Neuronal stem cell (in vitro differentiated cells): Measurements from ENCODE around the gene CHST15.

Experiments
- DNase-seq: peaks from one replicate; pipeline ENCODE4 v3.0.0-alpha.2; 2013; ENCODE audit warnings: low spot score
- H2AFZ ChIP-seq: one replicate; pipeline ENCODE4 v1.6.1; 2013; ENCODE audit warnings: mild to moderate bottlenecking, low read length, inconsistent platforms
- H2AK5ac ChIP-seq: 2 replicates; pipeline ENCODE4 v1.6.1; 2013; ENCODE audit warnings: low read depth, mild to moderate bottlenecking, inconsistent platforms, low read length, moderate library complexity, mixed read lengths
- H2BK120ac ChIP-seq: 2 replicates; pipeline ENCODE4 v1.6.1; 2013; ENCODE audit warnings: low read depth, mild to moderate bottlenecking, inconsistent platforms, low read length, moderate library complexity, mixed read lengths
- H2BK12ac ChIP-seq: one replicate; pipeline ENCODE4 v1.6.1; 2013; ENCODE audit warnings: low read length, inconsistent platforms
- H2BK15ac ChIP-seq: 2 replicates; pipeline ENCODE4 v1.6.1; 2013; ENCODE audit warnings: mild to moderate bottlenecking, low read length, inconsistent platforms, mixed read lengths
- H2BK5ac ChIP-seq: one replicate; pipeline ENCODE4 v1.6.1; 2013; ENCODE audit warnings: inconsistent platforms, mild to moderate bottlenecking, low read length, moderate library complexity
- H3K14ac ChIP-seq: one replicate; pipeline ENCODE4 v1.6.1; 2013; ENCODE audit warnings: low read length, inconsistent platforms
- H3K18ac ChIP-seq: 2 replicates; pipeline ENCODE4 v1.6.1; 2013; ENCODE audit warnings: low read length, inconsistent platforms
- H3K23ac ChIP-seq: 2 replicates; pipeline ENCODE4 v1.6.1; 2013; ENCODE audit warnings: low read depth, mild to moderate bottlenecking, mixed read lengths, low read length, inconsistent platforms; ENCODE audit not compliant: poor library complexity
- H3K27ac ChIP-seq: replicated peaks from 3 replicates; pipeline ENCODE4 v1.5.1; 2013; ENCODE audit warnings: low read length, inconsistent platforms
- H3K27me3 ChIP-seq, 3 experiments: 2 replicates each; pipeline ENCODE4 v1.6.1; 2013; ENCODE audit warnings: low read length in 3 of 3, mild to moderate bottlenecking in 2 of 3, inconsistent platforms in 1 of 3, low read depth in 1 of 3, mixed read lengths in 1 of 3, moderate library complexity in 1 of 3; ENCODE audit not compliant: control insufficient read depth in 3 of 3, insufficient read depth in 3 of 3
- H3K36me3 ChIP-seq, 2 donors: replicated peaks in 1 of 2; 2 replicates each; pipeline ENCODE4 v1.6.1; 2013; ENCODE audit warnings: low read length in 2 of 2; ENCODE audit not compliant: control insufficient read depth in 2 of 2, insufficient read depth in 2 of 2
- H3K4ac ChIP-seq: 2 replicates; pipeline ENCODE4 v1.6.1; 2013; ENCODE audit warnings: inconsistent platforms, mild to moderate bottlenecking, low read length, moderate library complexity
- H3K4me1 ChIP-seq, 2 donors: 1 replicate in 1 of 2; 2 replicates in 1 of 2; pipeline ENCODE4 v1.6.1; 2013; ENCODE audit warnings: low read length in 2 of 2, low read depth in 1 of 2; ENCODE audit not compliant: control insufficient read depth in 2 of 2, insufficient read depth in 1 of 2
- H3K4me2 ChIP-seq: one replicate; pipeline ENCODE4 v1.6.1; 2013; ENCODE audit warnings: mild to moderate bottlenecking, low read length, inconsistent platforms; ENCODE audit not compliant: insufficient read depth, poor library complexity, severe bottlenecking
- H3K4me3 ChIP-seq, 2 donors: 2 replicates each; pipeline ENCODE4 v1.5.1; 2013; ENCODE audit warnings: low read length in 2 of 2, mild to moderate bottlenecking in 2 of 2, inconsistent platforms in 1 of 2, moderate library complexity in 1 of 2
- H3K79me1 ChIP-seq: one replicate; pipeline ENCODE4 v1.6.1; 2013; ENCODE audit warnings: low read depth, mild to moderate bottlenecking, inconsistent platforms, low read length, moderate library complexity
- H3K9ac ChIP-seq: one replicate; pipeline ENCODE4 v1.6.1; 2013; ENCODE audit warnings: mild to moderate bottlenecking, low read depth, low read length, inconsistent platforms; ENCODE audit not compliant: poor library complexity
- H3K9me3 ChIP-seq, 2 donors: replicated peaks in 1 of 2; 2 replicates each; pipeline versions ENCODE3 to v1.6.1; 2013; ENCODE audit warnings: low read length in 2 of 2, mild to moderate bottlenecking in 2 of 2, inconsistent platforms in 1 of 2, low read depth in 1 of 2, mixed read lengths in 1 of 2, moderate library complexity in 1 of 2; ENCODE audit not compliant: control insufficient read depth in 2 of 2, insufficient read depth in 1 of 2
- H4K8ac ChIP-seq: one replicate; pipeline ENCODE4 v1.6.1; 2013; ENCODE audit warnings: low read depth, mild to moderate bottlenecking, inconsistent platforms, low read length, moderate library complexity
- H4K91ac ChIP-seq: one replicate; pipeline ENCODE4 v1.6.1; 2013; ENCODE audit warnings: low read length, low read depth, mild to moderate bottlenecking, inconsistent platforms; ENCODE audit not compliant: poor library complexity
- WGBS, 2 donors: extraction: QIAGEN DNeasy Blood & Tissue Kit; methylation state at CpG; one replicate each; pipeline ENCODE4 v1.1.7; 2013; ENCODE audit warnings: missing lambda C conversion rate in 2 of 2, mixed read lengths in 1 of 2; ENCODE audit not compliant: insufficient read length in 2 of 2, insufficient replicate concordance in 1 of 2; ENCODE audit errors: extremely low coverage in 2 of 2; 5-methylcytosine and 5-hydroxymethylcytosine counted together

The CHST15 gene

DNA sequence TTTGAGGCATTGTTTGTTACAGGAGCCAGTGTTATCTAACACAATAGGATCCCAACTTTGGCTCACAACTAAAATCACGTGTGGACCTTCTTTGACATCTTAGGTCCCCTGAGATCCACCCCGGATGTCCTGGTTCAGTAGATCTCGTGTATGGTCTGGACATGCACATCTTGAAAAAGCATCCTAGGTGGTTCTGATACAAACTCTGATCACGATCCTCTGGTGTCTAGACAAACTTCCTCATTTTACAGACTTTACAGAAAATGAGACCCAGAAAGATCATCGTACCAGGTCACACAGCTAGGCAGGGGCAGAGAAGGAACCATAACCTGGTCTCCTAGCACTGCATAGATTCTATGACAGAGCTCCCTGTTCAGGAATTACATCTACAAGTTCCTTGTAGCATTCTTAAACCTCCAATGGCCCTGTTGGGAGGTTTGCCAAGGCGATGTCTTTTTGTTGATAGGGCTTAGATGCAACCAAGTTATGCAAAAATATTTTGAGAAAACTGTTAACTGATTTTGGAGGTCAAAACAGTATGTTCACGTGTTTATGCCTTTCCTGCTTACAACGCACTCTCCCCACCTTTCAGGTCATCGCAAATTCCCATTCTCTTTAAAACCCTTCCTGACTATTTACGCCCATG, 30.8 kb upstream of the CHST15 start:
- H2AFZ ChIP-seq: no peak overlapping the region
- no peak overlapping the region for H3K14ac ChIP-seq
- no peak overlapping the region for H2BK15ac ChIP-seq
- no peak overlapping the region for H3K4ac ChIP-seq
- H2BK5ac ChIP-seq: no peak overlapping the region
- WGBS, 2 donors: no CpG with 5 or more reads among the region's 10 CpGs
- no peaks in the 10 kb centered on the region for H3K36me3 ChIP-seq
- H4K91ac ChIP-seq: no peak overlapping the region
- H4K8ac ChIP-seq: no peak overlapping the region
- no peaks in the 10 kb centered on the region for H3K9me3 ChIP-seq
- no peak overlapping the region for H3K23ac ChIP-seq
- no peak overlapping the region for H2BK12ac ChIP-seq
- H3K4me3 ChIP-seq: no peak overlapping the region
- H3K27ac ChIP-seq: no peak overlapping the region
- H3K9ac ChIP-seq: no peak overlapping the region
- no peaks in the 10 kb centered on the region for H3K79me1 ChIP-seq
- H2AK5ac ChIP-seq: no peak overlapping the region
- no peak overlapping the region for H2BK120ac ChIP-seq
- no peak overlapping the region for H3K18ac ChIP-seq
- DNase-seq: no peak
- peaks cover 0 to 8% (median 5%) of the 10 kb centered on the region in 3 experiments for H3K27me3 ChIP-seq
- H3K4me1 ChIP-seq: peaks cover 7 to 12% of the 10 kb centered on the region in 2 donors
- H3K4me2 ChIP-seq: no peak overlapping the region

GRCh38 chr10:124123156-124123555, 29.8 kb upstream of the CHST15 start:
- Histone ChIP-seq H2BK120ac (no peak overlapping the region), H2BK5ac (no peak overlapping the region), H3K27ac (no peak overlapping the region), H3K18ac (no peak overlapping the region), H3K79me1 (no peaks in the 10 kb centered on the region), H2AK5ac (no peak overlapping the region), H3K4me1 (peaks cover 4 to 8% of the 10 kb centered on the region in 2 donors), H3K14ac (no peak overlapping the region), H3K23ac (no peak overlapping the region), H2AFZ (no peak overlapping the region), H3K9ac (no peak overlapping the region), H2BK15ac (no peak overlapping the region), H3K4ac (no peak overlapping the region), H3K4me3 (no peak overlapping the region), H4K91ac (no peak overlapping the region), H3K9me3 (no peaks in the 10 kb centered on the region), H3K36me3 (no peaks in the 10 kb centered on the region), H2BK12ac (no peak overlapping the region), H3K4me2 (no peak overlapping the region), H3K27me3 (peaks cover 0 to 8% (median 5%) of the 10 kb centered on the region in 3 experiments), H4K8ac (no peak overlapping the region)
- no CpG with 5 or more reads among the region's 8 CpGs for WGBS, 2 donors
- DNase-seq: no peak

GRCh38 chr10:124122211-124122610, 28.8 kb upstream of the CHST15 start:
- Histone ChIP-seq H4K91ac (no peak overlapping the region), H3K14ac (no peak overlapping the region), H2BK12ac (no peak overlapping the region), H4K8ac (no peak overlapping the region), H3K4me1 (peaks cover 2 to 5% of the 10 kb centered on the region in 2 donors), H2BK120ac (no peak overlapping the region), H3K23ac (no peak overlapping the region), H3K27me3 (peaks cover 0 to 5% (median 3%) of the 10 kb centered on the region in 3 experiments), H3K18ac (peak overlapping the region; percentile 0), H3K4me3 (no peak overlapping the region), H3K4ac (no peak overlapping the region), H2BK5ac (no peak overlapping the region), H3K9ac (no peak overlapping the region), H2BK15ac (no peak overlapping the region), H3K4me2 (no peak overlapping the region), H3K36me3 (no peaks in the 10 kb centered on the region), H2AFZ (no peak overlapping the region), H2AK5ac (no peak overlapping the region), H3K27ac (no peak overlapping the region), H3K79me1 (no peaks in the 10 kb centered on the region), H3K9me3 (no peaks in the 10 kb centered on the region)
- no CpG with 5 or more reads among the region's 13 CpGs for WGBS, 2 donors
- no peak for DNase-seq

GRCh38 chr10:124120410-124121061, 27.1 kb upstream of the CHST15 start:
- Histone ChIP-seq H2BK5ac (no peak overlapping the region), H4K91ac (peak overlapping the region; percentile 33), H3K23ac (peak overlapping the region; percentile 20), H3K4ac (peak overlapping the region; percentile 26), H2AFZ (no peak overlapping the region), H2BK120ac (no peak overlapping the region), H3K18ac (peak overlapping the region; percentile 36), H3K27ac (no peak overlapping the region), H3K9me3 (no peaks in the 10 kb centered on the region), H3K27me3 (peaks cover 0 to 5% (median 0%) of the 10 kb centered on the region in 3 experiments), H3K4me2 (no peak overlapping the region), H3K36me3 (no peaks in the 10 kb centered on the region), H3K9ac (peak overlapping the region; percentile 61), H3K79me1 (no peaks in the 10 kb centered on the region), H4K8ac (peak overlapping the region; percentile 88), H3K4me1 (peaks cover 0 to 5% of the 10 kb centered on the region in 2 donors), H3K14ac (no peak overlapping the region), H2AK5ac (no peak overlapping the region), H2BK12ac (peak overlapping the region; percentile 43), H3K4me3 (peak overlapping the region in 1 of 2 donors; percentile 31), H2BK15ac (no peak overlapping the region)
- 78 to 100% methylated on average over 3 to 4 of the region's 4 CpGs for WGBS, 2 donors
- DNase-seq: no peak
